ENCODE measurements around the gene PFKFB2. TPM values are rescaled to one million over a fixed set of nuclear protein-coding genes. Genes with fewer than 3 reads are reported as not detected.

The PFKFB2 gene
- total RNA-seq, 2 donors from 2014 or later: 5.6 to 6.1 TPM

GRCh38 chr1:207019661-207020060, 33.4 kb upstream of the PFKFB2 start:
- TF ChIP-seq CTCF (IDR thresholded peaks at IDR 0.05) (no peak), POLR2AphosphoS5 (IDR thresholded peaks at IDR 0.05) (no peak), POLR2A (IDR thresholded peaks at IDR 0.05) (no peak)
- Histone ChIP-seq H3K9me3 (no peaks in the 10 kb centered on the region), H3K27me3 (replicated peaks; ENCODE audit: insufficient read depth) (no peaks in the 10 kb centered on the region), H3K4me1 (replicated peaks) (peaks cover 9% of the 10 kb centered on the region), H3K27ac (peak overlapping the region; percentile 38 to 41), H3K36me3 (peaks cover 0 to 3% of the 10 kb centered on the region in 2 donors), H3K4me3 (no peak overlapping the region)
- intact Hi-C loops (cut with DNase I): no loop called here
- WGBS: 62% methylated on average over 2 of the region's 2 CpGs
- no peak for DNase-seq (ENCODE audit: low spot score)

- intact Hi-C loops (cut with DNase I): no loop called here
- Histone ChIP-seq H3K27me3 (replicated peaks; ENCODE audit: insufficient read depth) (no peaks in the 10 kb centered on the region), H3K4me3 (no peak overlapping the region), H3K27ac (peak overlapping the region; percentile 38 to 41), H3K9me3 (no peaks in the 10 kb centered on the region), H3K36me3 (peaks cover 0 to 3% of the 10 kb centered on the region in 2 donors), H3K4me1 (replicated peaks) (peaks cover 14% of the 10 kb centered on the region)
- TF ChIP-seq CTCF (IDR thresholded peaks at IDR 0.05) (no peak), POLR2A (IDR thresholded peaks at IDR 0.05) (peak; percentile 43), POLR2AphosphoS5 (IDR thresholded peaks at IDR 0.05) (peak; percentile 48)
- WGBS: 62% methylated on average over 9 of the region's 9 CpGs
- DNase-seq (ENCODE audit: low spot score): no peak
Measured at GRCh38 chr1:207020065-207020708, 32.9 kb upstream of the PFKFB2 start.

- Histone ChIP-seq H3K27me3 (replicated peaks; ENCODE audit: insufficient read depth) (no peaks in the 10 kb centered on the region), H3K4me1 (replicated peaks) (peaks cover 15% of the 10 kb centered on the region), H3K9me3 (no peaks in the 10 kb centered on the region), H3K36me3 (peaks cover 0 to 3% of the 10 kb centered on the region in 2 donors), H3K4me3 (no peak overlapping the region), H3K27ac (peak overlapping the region; percentile 38 to 94)
- TF ChIP-seq POLR2A (IDR thresholded peaks at IDR 0.05): no peak
- no peak for TF ChIP-seq CTCF (IDR thresholded peaks at IDR 0.05)
- no peak for TF ChIP-seq POLR2AphosphoS5 (IDR thresholded peaks at IDR 0.05)
- DNase-seq (ENCODE audit: low spot score): no peak
- intact Hi-C loops (cut with DNase I): no loop called here
- 78% methylated on average over 4 of the region's 4 CpGs for WGBS
Measured at GRCh38 chr1:207020709-207021107, 32.4 kb upstream of the PFKFB2 start.

GRCh38 chr1:207021139-207021861, 31.8 kb upstream of the PFKFB2 start:
- no peaks in the 10 kb centered on the region for H3K9me3 ChIP-seq
- H3K4me1 ChIP-seq (replicated peaks): peaks cover 15% of the 10 kb centered on the region
- peaks cover 0 to 3% of the 10 kb centered on the region in 2 donors for H3K36me3 ChIP-seq
- WGBS: 81% methylated on average over 8 of the region's 8 CpGs
- no peak for DNase-seq (ENCODE audit: low spot score)
- H3K27me3 ChIP-seq (replicated peaks; ENCODE audit: insufficient read depth): no peaks in the 10 kb centered on the region
- H3K27ac ChIP-seq: peak overlapping the region; percentile 38 to 94
- intact Hi-C loops (cut with DNase I): no loop called here
- H3K4me3 ChIP-seq: no peak overlapping the region
- no peak for TF ChIP-seq POLR2AphosphoS5 (IDR thresholded peaks at IDR 0.05)
- TF ChIP-seq CTCF (IDR thresholded peaks at IDR 0.05): no peak
- no peak for TF ChIP-seq POLR2A (IDR thresholded peaks at IDR 0.05)
